Testis (tissue), 2 donors: ENCODE data around the gene ESAM.

Experiments used
- POLR2A ChIP-seq: fragments of 450-650 bp; IDR thresholded peaks from one replicate; pipeline ENCODE4 v1.6.1; 2017; ENCODE audit warnings: antibody characterized with exemption, mild to moderate bottlenecking, moderate library complexity
- TF ChIP-seq, protein P1 (sequence below), 3 experiments: fragments of 450-650 bp in 2 of 3; fragments of 200-600 bp in 1 of 3; sonication (generic) in 1 of 3; IDR thresholded peaks; one replicate each; pipeline ENCODE4 v1.5.1; 2016 to 2019; ENCODE audit warnings: antibody characterized with exemption in 3 of 3, mild to moderate bottlenecking in 2 of 3, moderate library complexity in 1 of 3

DNA sequence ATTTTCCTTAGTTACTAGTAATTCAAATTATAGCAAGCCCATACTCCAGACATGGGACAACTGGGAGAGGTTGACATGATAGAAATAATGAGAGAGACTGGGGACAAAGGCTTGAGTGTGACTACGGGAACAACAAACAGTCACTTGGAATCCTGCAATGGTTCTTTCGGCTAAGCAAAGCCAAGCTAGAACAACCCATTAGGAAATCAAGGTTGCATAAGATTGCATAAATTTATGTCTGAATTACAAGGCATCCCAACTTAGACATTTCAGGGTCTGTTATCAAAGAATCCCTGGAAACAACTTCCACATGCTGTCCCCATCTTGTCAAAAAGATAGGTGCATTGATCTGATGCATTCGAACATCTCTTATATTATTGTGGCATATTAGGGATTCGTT is 32.5 kb downstream of the ESAM start:
- TF ChIP-seq POLR2A: no peak
- TF ChIP-seq, protein P1, sequence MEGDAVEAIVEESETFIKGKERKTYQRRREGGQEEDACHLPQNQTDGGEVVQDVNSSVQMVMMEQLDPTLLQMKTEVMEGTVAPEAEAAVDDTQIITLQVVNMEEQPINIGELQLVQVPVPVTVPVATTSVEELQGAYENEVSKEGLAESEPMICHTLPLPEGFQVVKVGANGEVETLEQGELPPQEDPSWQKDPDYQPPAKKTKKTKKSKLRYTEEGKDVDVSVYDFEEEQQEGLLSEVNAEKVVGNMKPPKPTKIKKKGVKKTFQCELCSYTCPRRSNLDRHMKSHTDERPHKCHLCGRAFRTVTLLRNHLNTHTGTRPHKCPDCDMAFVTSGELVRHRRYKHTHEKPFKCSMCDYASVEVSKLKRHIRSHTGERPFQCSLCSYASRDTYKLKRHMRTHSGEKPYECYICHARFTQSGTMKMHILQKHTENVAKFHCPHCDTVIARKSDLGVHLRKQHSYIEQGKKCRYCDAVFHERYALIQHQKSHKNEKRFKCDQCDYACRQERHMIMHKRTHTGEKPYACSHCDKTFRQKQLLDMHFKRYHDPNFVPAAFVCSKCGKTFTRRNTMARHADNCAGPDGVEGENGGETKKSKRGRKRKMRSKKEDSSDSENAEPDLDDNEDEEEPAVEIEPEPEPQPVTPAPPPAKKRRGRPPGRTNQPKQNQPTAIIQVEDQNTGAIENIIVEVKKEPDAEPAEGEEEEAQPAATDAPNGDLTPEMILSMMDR (IDR thresholded peaks at IDR 0.05): no peak
